ENCODE results near the gene LRRC55.

DNA sequence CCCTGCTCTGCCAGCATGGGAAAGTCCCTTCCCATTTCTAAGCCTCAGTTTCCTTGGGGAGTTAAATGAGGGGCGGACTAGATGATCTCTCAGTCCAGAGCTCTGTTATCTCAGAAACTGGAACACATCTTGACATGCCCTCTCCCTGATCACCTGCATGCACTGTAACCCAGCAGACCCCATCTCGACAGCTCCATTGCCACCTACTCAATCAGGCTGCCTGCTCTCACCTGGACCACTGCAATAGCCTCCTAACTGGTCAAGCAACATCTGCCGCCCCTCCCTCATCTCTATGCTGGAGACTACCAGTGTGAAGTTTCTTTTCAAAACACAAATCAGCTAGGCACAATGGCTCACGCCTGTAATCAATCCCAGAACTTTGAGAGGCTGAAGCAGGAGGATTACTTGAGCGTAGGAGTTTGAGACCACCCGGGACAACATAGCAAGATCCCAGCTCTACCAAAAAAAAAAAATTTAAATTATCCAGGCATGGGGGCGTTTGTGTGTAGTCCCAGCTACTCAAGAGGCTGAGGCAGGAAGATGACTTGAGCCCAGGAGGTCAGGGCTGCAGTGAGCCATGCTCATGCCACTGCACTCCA is 22.2 kb downstream of the LRRC55 start:
- TF ChIP-seq POLR2AphosphoS5 (IDR thresholded peaks at IDR 0.05; ENCODE audit: low read depth) (no peak), EZH2 (IDR thresholded peaks at IDR 0.05; ENCODE audit: low read depth, unreplicated experiment) (no peak), CREB1 (CRISPR knock-in tag; IDR thresholded peaks at IDR 0.05; ENCODE audit: low read depth) (no peak), JUNB (IDR thresholded peaks at IDR 0.05; ENCODE audit: unreplicated experiment) (no peak), EZH2phosphoT487 (IDR thresholded peaks at IDR 0.05; ENCODE audit: unreplicated experiment) (no peak), NANOG (IDR thresholded peaks at IDR 0.05; ENCODE audit: borderline replicate concordance) (no peak)
- TF ChIP-seq, protein P1, sequence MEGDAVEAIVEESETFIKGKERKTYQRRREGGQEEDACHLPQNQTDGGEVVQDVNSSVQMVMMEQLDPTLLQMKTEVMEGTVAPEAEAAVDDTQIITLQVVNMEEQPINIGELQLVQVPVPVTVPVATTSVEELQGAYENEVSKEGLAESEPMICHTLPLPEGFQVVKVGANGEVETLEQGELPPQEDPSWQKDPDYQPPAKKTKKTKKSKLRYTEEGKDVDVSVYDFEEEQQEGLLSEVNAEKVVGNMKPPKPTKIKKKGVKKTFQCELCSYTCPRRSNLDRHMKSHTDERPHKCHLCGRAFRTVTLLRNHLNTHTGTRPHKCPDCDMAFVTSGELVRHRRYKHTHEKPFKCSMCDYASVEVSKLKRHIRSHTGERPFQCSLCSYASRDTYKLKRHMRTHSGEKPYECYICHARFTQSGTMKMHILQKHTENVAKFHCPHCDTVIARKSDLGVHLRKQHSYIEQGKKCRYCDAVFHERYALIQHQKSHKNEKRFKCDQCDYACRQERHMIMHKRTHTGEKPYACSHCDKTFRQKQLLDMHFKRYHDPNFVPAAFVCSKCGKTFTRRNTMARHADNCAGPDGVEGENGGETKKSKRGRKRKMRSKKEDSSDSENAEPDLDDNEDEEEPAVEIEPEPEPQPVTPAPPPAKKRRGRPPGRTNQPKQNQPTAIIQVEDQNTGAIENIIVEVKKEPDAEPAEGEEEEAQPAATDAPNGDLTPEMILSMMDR (conservative IDR thresholded peaks at IDR 0.05; ENCODE audit: low read depth in 2 of 2) = no peak
- TF ChIP-seq, protein P2, sequence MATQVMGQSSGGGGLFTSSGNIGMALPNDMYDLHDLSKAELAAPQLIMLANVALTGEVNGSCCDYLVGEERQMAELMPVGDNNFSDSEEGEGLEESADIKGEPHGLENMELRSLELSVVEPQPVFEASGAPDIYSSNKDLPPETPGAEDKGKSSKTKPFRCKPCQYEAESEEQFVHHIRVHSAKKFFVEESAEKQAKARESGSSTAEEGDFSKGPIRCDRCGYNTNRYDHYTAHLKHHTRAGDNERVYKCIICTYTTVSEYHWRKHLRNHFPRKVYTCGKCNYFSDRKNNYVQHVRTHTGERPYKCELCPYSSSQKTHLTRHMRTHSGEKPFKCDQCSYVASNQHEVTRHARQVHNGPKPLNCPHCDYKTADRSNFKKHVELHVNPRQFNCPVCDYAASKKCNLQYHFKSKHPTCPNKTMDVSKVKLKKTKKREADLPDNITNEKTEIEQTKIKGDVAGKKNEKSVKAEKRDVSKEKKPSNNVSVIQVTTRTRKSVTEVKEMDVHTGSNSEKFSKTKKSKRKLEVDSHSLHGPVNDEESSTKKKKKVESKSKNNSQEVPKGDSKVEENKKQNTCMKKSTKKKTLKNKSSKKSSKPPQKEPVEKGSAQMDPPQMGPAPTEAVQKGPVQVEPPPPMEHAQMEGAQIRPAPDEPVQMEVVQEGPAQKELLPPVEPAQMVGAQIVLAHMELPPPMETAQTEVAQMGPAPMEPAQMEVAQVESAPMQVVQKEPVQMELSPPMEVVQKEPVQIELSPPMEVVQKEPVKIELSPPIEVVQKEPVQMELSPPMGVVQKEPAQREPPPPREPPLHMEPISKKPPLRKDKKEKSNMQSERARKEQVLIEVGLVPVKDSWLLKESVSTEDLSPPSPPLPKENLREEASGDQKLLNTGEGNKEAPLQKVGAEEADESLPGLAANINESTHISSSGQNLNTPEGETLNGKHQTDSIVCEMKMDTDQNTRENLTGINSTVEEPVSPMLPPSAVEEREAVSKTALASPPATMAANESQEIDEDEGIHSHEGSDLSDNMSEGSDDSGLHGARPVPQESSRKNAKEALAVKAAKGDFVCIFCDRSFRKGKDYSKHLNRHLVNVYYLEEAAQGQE (IDR thresholded peaks at IDR 0.05; ENCODE audit: unreplicated experiment) = no peak
